ENCODE data around the gene SLC7A8.

DNA sequence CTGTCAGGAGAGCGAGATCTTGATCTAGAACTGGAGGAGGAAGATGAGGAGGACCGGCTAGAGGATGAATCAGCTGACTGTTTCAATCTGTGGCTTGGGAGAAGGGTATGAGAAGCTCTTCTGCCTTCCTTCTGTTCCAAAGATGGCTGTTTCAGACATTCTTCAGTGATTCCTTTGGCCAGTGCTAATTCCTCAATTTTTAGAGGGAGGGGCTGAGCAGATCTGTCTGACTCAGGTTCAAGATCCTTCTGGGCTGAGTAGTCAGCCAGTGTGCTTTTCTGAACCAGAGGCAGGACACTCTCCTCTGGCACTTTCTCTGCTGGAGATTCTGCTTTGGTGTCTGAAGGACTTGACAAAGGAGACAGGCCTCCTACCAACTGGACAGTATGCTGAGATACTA is 103.7 kb downstream of the SLC7A8 start:
- TF ChIP-seq, protein P1, sequence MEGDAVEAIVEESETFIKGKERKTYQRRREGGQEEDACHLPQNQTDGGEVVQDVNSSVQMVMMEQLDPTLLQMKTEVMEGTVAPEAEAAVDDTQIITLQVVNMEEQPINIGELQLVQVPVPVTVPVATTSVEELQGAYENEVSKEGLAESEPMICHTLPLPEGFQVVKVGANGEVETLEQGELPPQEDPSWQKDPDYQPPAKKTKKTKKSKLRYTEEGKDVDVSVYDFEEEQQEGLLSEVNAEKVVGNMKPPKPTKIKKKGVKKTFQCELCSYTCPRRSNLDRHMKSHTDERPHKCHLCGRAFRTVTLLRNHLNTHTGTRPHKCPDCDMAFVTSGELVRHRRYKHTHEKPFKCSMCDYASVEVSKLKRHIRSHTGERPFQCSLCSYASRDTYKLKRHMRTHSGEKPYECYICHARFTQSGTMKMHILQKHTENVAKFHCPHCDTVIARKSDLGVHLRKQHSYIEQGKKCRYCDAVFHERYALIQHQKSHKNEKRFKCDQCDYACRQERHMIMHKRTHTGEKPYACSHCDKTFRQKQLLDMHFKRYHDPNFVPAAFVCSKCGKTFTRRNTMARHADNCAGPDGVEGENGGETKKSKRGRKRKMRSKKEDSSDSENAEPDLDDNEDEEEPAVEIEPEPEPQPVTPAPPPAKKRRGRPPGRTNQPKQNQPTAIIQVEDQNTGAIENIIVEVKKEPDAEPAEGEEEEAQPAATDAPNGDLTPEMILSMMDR (IDR thresholded peaks at IDR 0.05; ENCODE audit: insufficient read depth, low read length): no peak
- TF ChIP-seq, protein P2, sequence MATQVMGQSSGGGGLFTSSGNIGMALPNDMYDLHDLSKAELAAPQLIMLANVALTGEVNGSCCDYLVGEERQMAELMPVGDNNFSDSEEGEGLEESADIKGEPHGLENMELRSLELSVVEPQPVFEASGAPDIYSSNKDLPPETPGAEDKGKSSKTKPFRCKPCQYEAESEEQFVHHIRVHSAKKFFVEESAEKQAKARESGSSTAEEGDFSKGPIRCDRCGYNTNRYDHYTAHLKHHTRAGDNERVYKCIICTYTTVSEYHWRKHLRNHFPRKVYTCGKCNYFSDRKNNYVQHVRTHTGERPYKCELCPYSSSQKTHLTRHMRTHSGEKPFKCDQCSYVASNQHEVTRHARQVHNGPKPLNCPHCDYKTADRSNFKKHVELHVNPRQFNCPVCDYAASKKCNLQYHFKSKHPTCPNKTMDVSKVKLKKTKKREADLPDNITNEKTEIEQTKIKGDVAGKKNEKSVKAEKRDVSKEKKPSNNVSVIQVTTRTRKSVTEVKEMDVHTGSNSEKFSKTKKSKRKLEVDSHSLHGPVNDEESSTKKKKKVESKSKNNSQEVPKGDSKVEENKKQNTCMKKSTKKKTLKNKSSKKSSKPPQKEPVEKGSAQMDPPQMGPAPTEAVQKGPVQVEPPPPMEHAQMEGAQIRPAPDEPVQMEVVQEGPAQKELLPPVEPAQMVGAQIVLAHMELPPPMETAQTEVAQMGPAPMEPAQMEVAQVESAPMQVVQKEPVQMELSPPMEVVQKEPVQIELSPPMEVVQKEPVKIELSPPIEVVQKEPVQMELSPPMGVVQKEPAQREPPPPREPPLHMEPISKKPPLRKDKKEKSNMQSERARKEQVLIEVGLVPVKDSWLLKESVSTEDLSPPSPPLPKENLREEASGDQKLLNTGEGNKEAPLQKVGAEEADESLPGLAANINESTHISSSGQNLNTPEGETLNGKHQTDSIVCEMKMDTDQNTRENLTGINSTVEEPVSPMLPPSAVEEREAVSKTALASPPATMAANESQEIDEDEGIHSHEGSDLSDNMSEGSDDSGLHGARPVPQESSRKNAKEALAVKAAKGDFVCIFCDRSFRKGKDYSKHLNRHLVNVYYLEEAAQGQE (IDR thresholded peaks at IDR 0.05; ENCODE audit: insufficient replicate concordance, low read depth): no peak
- TF ChIP-seq POLR2AphosphoS5 (IDR thresholded peaks at IDR 0.05; ENCODE audit: low read depth): no peak
- TF ChIP-seq SPI1 (IDR thresholded peaks at IDR 0.05; ENCODE audit: borderline replicate concordance, low read depth): no peak
- no peak for TF ChIP-seq GABPA (IDR thresholded peaks at IDR 0.05; ENCODE audit: low read depth)
